CD14-positive monocyte (primary cell): ENCODE results near the gene STK11IP. TPM values are rescaled to one million over a fixed set of nuclear protein-coding genes. Genes with fewer than 3 reads are reported as not detected.

Experiments
- DNase-seq, 3 donors: peaks; one replicate each; pipeline ENCODE4 v3.0.0-alpha.2; 2011 to 2022
- H2AFZ ChIP-seq: 2 replicates; pipeline ENCODE4 v1.6.0; 2012; ENCODE audit warnings: mild to moderate bottlenecking, low read depth, low read length, inconsistent platforms; ENCODE audit not compliant: insufficient read depth, poor library complexity, severe bottlenecking
- H3K27ac ChIP-seq, 2 donors: 1 replicate in 1 of 2; 2 replicates in 1 of 2; pipeline ENCODE4 v1.5.1; 2012 to 2013; ENCODE audit warnings: low read length in 2 of 2, control low read depth in 1 of 2, inconsistent platforms in 1 of 2, low read depth in 1 of 2, mild to moderate bottlenecking in 1 of 2
- H3K27me3 ChIP-seq, 2 donors: one replicate each; pipeline versions ENCODE4 v1.6.0 to v1.6.1; 2011 to 2013; ENCODE audit warnings: low read length in 2 of 2; ENCODE audit not compliant: control insufficient read depth in 2 of 2, insufficient read depth in 2 of 2
- H3K36me3 ChIP-seq, 2 donors: replicated peaks in 1 of 2; 1 replicate in 1 of 2; 2 replicates in 1 of 2; pipeline versions ENCODE4 v1.5.1 to v1.6.1; 2012 to 2013; ENCODE audit warnings: low read length in 2 of 2, control low read depth in 1 of 2, inconsistent platforms in 1 of 2, mild to moderate bottlenecking in 1 of 2; ENCODE audit not compliant: insufficient read depth in 2 of 2, control insufficient read depth in 1 of 2
- H3K4me1 ChIP-seq, 2 donors: 1 replicate in 1 of 2; 2 replicates in 1 of 2; pipeline versions ENCODE4 v1.5.1 to v1.6.1; 2012 to 2013; ENCODE audit warnings: low read length in 2 of 2, control low read depth in 1 of 2, inconsistent platforms in 1 of 2, mild to moderate bottlenecking in 1 of 2, moderate library complexity in 1 of 2; ENCODE audit not compliant: insufficient read depth in 2 of 2, control insufficient read depth in 1 of 2
- H3K4me2 ChIP-seq: replicated peaks from 2 replicates; pipeline ENCODE3; 2012; ENCODE audit warnings: low read length, moderate library complexity, mild to moderate bottlenecking; ENCODE audit not compliant: poor library complexity, severe bottlenecking; ENCODE audit errors: extremely low read depth
- H3K4me3 ChIP-seq, 3 experiments: fragments of 200-600 bp in 1 of 3; sonication (generic) in 1 of 3; replicated peaks in 1 of 3; 1 replicate in 2 of 3; 2 replicates in 1 of 3; pipeline ENCODE4 v1.5.1; 2011 to 2013; ENCODE audit warnings: low read length in 3 of 3, mild to moderate bottlenecking in 3 of 3, control low read depth in 2 of 3, low read depth in 2 of 3, inconsistent platforms in 1 of 3, moderate library complexity in 1 of 3
- H3K79me2 ChIP-seq: 2 replicates; pipeline ENCODE4 v1.6.0; 2012; ENCODE audit warnings: mild to moderate bottlenecking, control low read depth, inconsistent platforms, low read length, moderate library complexity; ENCODE audit not compliant: insufficient read depth
- H3K9ac ChIP-seq: 2 replicates; pipeline ENCODE4 v1.6.0; 2017; ENCODE audit warnings: low read length, mild to moderate bottlenecking; ENCODE audit not compliant: insufficient read depth, poor library complexity, severe bottlenecking
- H3K9me3 ChIP-seq, 2 donors: replicated peaks in 1 of 2; 1 replicate in 1 of 2; 2 replicates in 1 of 2; pipeline versions ENCODE4 v1.5.1 to v1.6.1; 2012 to 2013; ENCODE audit warnings: low read length in 2 of 2, control low read depth in 1 of 2; ENCODE audit not compliant: control insufficient read depth in 1 of 2, insufficient read depth in 1 of 2
- H4K20me1 ChIP-seq: 2 replicates; pipeline ENCODE4 v1.6.0; 2012; ENCODE audit warnings: mild to moderate bottlenecking, low read length, control low read depth, moderate library complexity; ENCODE audit not compliant: insufficient read depth
- H3K27ac Mint-ChIP-seq, 7 donors: one replicate each; pipeline ENCODE4 v1.8.0; 2020; ENCODE audit warnings: mild to moderate bottlenecking in 7 of 7, mixed read lengths in 7 of 7, moderate library complexity in 6 of 7, inconsistent platforms in 2 of 7
- H3K27me3 Mint-ChIP-seq, 3 donors: one replicate each; pipeline ENCODE4 v1.8.0; 2021 to 2022; ENCODE audit warnings: low read depth in 3 of 3, mild to moderate bottlenecking in 3 of 3, mixed read lengths in 3 of 3, moderate library complexity in 3 of 3, inconsistent platforms in 1 of 3
- H3K36me3 Mint-ChIP-seq, 2 donors: one replicate each; pipeline ENCODE4 v1.8.0; 2020; ENCODE audit warnings: mixed read lengths in 2 of 2, inconsistent platforms in 1 of 2, mild to moderate bottlenecking in 1 of 2
- H3K4me1 Mint-ChIP-seq: one replicate; pipeline ENCODE4 v1.8.0; 2020; ENCODE audit warnings: mild to moderate bottlenecking, mixed read lengths
- H3K4me3 Mint-ChIP-seq, 2 donors: one replicate each; pipeline ENCODE4 v1.8.0; 2020; ENCODE audit warnings: mild to moderate bottlenecking in 2 of 2, mixed read lengths in 2 of 2, moderate library complexity in 1 of 2
- H3K9me3 Mint-ChIP-seq, 7 donors: one replicate each; pipeline ENCODE4 v1.8.0; 2020 to 2022; ENCODE audit warnings: mixed read lengths in 7 of 7, mild to moderate bottlenecking in 6 of 7, moderate library complexity in 6 of 7, inconsistent platforms in 2 of 7
- CTCF ChIP-seq: fragments of 200-600 bp; IDR thresholded peaks from one replicate; pipeline ENCODE4 v1.8.0; 2022; ENCODE audit warnings: antibody characterized with exemption, mild to moderate bottlenecking
- WGBS: methylation state at CpG from one replicate; pipeline ENCODE4 v1.1.5; 2013; ENCODE audit warnings: missing lambda C conversion rate; ENCODE audit not compliant: insufficient coverage; 5-methylcytosine and 5-hydroxymethylcytosine counted together
- intact Hi-C, 2 donors: fragments of 100-400 bp; cut with micrococcal nuclease; formaldehyde crosslinking; loops; one replicate each; pipeline versions ENCODE4 v1.15.0 to v1.15.1; 2023
- polyA plus RNA-seq, 3 donors: library from polyadenylated mRNA; depleted of rRNA in 1 of 3; unstranded in 2 of 3; stranded (reverse) in 1 of 3; fragments of 300-500 nt in 2 of 3; fragments of >200 nt in 1 of 3; fragmentation: Illumina TruSeq in 2 of 3; gene quantifications; 1 replicate in 2 of 3; 2 replicates in 1 of 3; pipeline ENCODE4 v1.2.3, GENCODE V29; 2012 to 2021

Gene STK11IP
- polyA plus RNA-seq, 3 donors = 13.0 to 79.1 (median 15.7) TPM

GRCh38 chr2:219615894-219616293, 18.2 kb downstream of the STK11IP start:
- Mint-ChIP-seq H3K27me3 (peaks cover 0 to 5% (median 0%) of the 10 kb centered on the region in 3 donors), H3K4me3 (no peak overlapping the region), H3K27ac (no peak overlapping the region), H3K36me3 (peaks cover 52 to 59% of the 10 kb centered on the region in 2 donors), H3K9me3 (no peaks in the 10 kb centered on the region), H3K4me1 (peaks cover 5% of the 10 kb centered on the region)
- no peaks in the 10 kb centered on the region for H3K9me3 ChIP-seq
- H3K27ac ChIP-seq = no peak overlapping the region
- H3K9ac ChIP-seq = no peak overlapping the region
- DNase-seq = no peak
- H3K36me3 ChIP-seq = peaks cover 47 to 60% of the 10 kb centered on the region in 2 donors
- H4K20me1 ChIP-seq = no peaks in the 10 kb centered on the region
- H3K4me3 ChIP-seq = no peak overlapping the region
- no peak overlapping the region for H2AFZ ChIP-seq
- H3K79me2 ChIP-seq = no peaks in the 10 kb centered on the region
- no peaks in the 10 kb centered on the region for H3K4me1 ChIP-seq
- H3K27me3 ChIP-seq = no peaks in the 10 kb centered on the region
- intact Hi-C loops = loop anchor here in 1 of 2 donors (10.0 kb wide), 1 partner anchor 191 kb away; no protein-coding TSS in a partner anchor
- no peak overlapping the region for H3K4me2 ChIP-seq
- TF ChIP-seq CTCF = no peak
- WGBS = 99% methylated on average over 9 of the region's 12 CpGs

GRCh38 chr2:219616550-219616949, 18.9 kb downstream of the STK11IP start:
- H3K27ac Mint-ChIP-seq = peak overlapping the region in 1 of 7 donors; percentile 36
- Histone ChIP-seq H3K4me3 (no peak overlapping the region), H3K4me2 (no peak overlapping the region), H3K36me3 (peaks cover 41 to 53% of the 10 kb centered on the region in 2 donors), H2AFZ (no peak overlapping the region), H3K79me2 (no peaks in the 10 kb centered on the region), H3K27me3 (no peaks in the 10 kb centered on the region), H4K20me1 (no peaks in the 10 kb centered on the region), H3K4me1 (no peaks in the 10 kb centered on the region), H3K9me3 (no peaks in the 10 kb centered on the region), H3K27ac (no peak overlapping the region), H3K9ac (no peak overlapping the region)
- H3K4me1 Mint-ChIP-seq = peaks cover 5% of the 10 kb centered on the region
- WGBS = no CpG with 5 or more reads among the region's 4 CpGs
- no peak for DNase-seq
- no peak for TF ChIP-seq CTCF
- peaks cover 45 to 52% of the 10 kb centered on the region in 2 donors for H3K36me3 Mint-ChIP-seq
- H3K9me3 Mint-ChIP-seq = no peaks in the 10 kb centered on the region
- intact Hi-C loops = loop anchor here in 1 of 2 donors (10.0 kb wide), 1 partner anchor 192 kb away; no protein-coding TSS in a partner anchor
- H3K27me3 Mint-ChIP-seq = peaks cover 0 to 5% (median 0%) of the 10 kb centered on the region in 3 donors
- no peak overlapping the region for H3K4me3 Mint-ChIP-seq
